Keratinocyte (primary cell): ENCODE results near the gene ERLEC1.

Experiments
- EZH2 ChIP-seq: IDR thresholded peaks from one replicate; pipeline ENCODE4 v1.6.1; 2012; ENCODE audit warnings: inconsistent platforms, mild to moderate bottlenecking, low read length, moderate library complexity
- TF ChIP-seq, protein P1 (sequence below), 3 experiments: IDR thresholded peaks in 1 of 3; conservative IDR thresholded peaks in 1 of 3; optimal IDR thresholded peaks in 1 of 3; 2 replicates in 2 of 3; 3 replicates in 1 of 3; pipeline versions ENCODE3 to v1.5.1; 2011; ENCODE audit warnings: low read length in 3 of 3, mild to moderate bottlenecking in 3 of 3, moderate library complexity in 2 of 3, control low read depth in 1 of 3, inconsistent platforms in 1 of 3; ENCODE audit not compliant: insufficient read depth in 2 of 3; ENCODE audit errors: extremely low read depth in 1 of 3

DNA sequence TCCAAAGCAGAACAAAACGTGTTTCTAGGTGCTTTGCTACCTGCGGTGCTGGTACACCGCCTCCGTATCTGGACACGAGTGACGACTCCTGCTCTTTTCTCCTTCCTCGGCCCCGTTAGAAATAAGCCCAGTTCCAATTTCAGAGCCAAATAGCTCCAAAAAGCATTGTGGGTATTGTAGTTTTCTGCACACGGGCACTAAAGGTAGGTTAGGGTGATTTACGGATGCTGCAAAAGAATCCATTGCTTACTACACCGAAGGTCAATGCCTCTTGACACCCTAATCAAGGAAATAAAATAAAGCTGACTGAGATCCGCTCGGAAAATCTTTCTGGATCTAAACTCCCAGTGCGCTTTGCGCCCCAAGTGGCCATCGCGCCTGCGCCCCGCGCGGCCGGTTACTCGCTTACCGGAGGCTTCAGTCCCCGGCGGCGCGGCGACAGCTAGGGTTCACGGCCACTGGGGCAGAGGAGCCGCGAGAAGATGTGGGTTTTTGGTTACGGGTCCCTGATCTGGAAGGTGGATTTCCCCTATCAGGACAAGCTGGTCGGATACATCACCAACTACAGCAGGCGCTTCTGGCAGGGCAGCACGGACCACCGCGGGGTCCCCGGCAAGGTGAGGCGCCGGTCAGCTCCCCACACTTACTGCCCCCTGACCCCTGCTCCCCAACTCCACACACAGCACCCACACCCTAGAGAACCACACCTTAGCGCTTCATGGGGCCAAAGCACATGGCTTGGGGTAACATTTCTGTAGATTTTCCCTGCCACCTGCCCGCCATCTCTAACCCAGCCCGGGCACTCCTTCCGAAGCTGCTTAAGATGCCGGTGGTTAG, 19.2 kb upstream of the ERLEC1 start, which contains the start of gene CHAC2:
- TF ChIP-seq, protein P1, sequence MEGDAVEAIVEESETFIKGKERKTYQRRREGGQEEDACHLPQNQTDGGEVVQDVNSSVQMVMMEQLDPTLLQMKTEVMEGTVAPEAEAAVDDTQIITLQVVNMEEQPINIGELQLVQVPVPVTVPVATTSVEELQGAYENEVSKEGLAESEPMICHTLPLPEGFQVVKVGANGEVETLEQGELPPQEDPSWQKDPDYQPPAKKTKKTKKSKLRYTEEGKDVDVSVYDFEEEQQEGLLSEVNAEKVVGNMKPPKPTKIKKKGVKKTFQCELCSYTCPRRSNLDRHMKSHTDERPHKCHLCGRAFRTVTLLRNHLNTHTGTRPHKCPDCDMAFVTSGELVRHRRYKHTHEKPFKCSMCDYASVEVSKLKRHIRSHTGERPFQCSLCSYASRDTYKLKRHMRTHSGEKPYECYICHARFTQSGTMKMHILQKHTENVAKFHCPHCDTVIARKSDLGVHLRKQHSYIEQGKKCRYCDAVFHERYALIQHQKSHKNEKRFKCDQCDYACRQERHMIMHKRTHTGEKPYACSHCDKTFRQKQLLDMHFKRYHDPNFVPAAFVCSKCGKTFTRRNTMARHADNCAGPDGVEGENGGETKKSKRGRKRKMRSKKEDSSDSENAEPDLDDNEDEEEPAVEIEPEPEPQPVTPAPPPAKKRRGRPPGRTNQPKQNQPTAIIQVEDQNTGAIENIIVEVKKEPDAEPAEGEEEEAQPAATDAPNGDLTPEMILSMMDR (optimal IDR thresholded peaks at IDR 0.05 in 1 of 3, IDR thresholded peaks at IDR 0.05 in 1 of 3, conservative IDR thresholded peaks at IDR 0.05 in 1 of 3; ENCODE audit: extremely low read depth in 1 of 3, insufficient read depth in 2 of 3, low read length in 3 of 3): peak in 2 of 3 experiments; percentile 8 to 35
- no peak for TF ChIP-seq EZH2
